ENCODE measurements around the gene KLHL21. TPM values are rescaled to one million over a fixed set of nuclear protein-coding genes. Genes with fewer than 3 reads are reported as not detected.
A peak's percentile ranks its signal among the peaks of the same experiment; 100 is the strongest.

Gene KLHL21
- total RNA-seq, 1 experiment from 2014 or later, result 17.6 TPM

DNA sequence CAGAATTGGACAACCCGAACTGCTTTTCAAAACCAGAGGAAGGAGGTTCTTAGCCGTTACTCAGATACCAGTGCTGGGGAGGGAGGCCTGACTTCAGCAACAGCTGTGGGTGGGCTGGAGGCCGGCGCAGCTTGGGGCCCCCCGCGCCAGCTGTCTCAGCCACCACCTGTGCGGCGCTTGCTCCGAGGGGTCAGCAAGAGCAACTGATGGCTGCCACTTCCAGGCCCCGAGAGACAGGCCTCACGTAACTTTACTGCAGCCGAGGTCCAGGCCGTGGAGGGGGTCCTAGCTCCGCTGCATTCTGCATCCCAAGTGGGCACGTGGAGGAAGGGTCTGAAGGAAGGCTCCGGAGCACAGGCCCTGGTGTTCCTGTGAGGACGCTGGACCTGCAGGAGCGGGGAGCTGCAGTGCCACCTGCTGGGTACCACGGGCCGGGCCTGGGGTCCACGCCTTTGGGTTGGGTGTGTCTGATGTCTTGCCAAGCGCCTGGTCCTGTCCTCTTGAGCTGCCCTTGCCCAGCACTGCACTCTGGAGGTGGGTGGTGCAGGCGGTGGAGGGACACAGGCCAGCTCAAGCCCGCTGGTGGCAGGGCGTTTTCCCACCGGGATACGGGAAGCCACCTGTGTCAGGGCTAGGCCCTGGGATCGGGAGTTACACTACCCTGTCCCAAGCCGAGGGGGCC, 31.8 kb upstream of the KLHL21 start:
- Mint-ChIP-seq H3K27me3 (ENCODE audit: low read depth) (no peaks in the 10 kb centered on the region), H3K4me3 (no peak overlapping the region), H3K4me1 (no peaks in the 10 kb centered on the region), H3K36me3 (peaks cover 58% of the 10 kb centered on the region), H3K9me3 (no peaks in the 10 kb centered on the region), H3K27ac (no peak overlapping the region)
- ChIA-PET POLR2A (interaction anchor here (0.9 to 1.1 kb wide), 2 partner anchors 11 to 32 kb away, joined by 3 read pairs; partner anchors contain the start of gene KLHL21), CTCF (interaction anchor here (0.6 to 1.9 kb wide), 18 partner anchors 10 to 396 kb away, joined by 3 to 8 read pairs (median 4); partner anchors contain the start of genes NOL9, TAS1R1, THAP3 and ZBTB48)
- peak; percentile 75 for DNase-seq (ENCODE audit: low spot score)
- TF ChIP-seq CREM (CRISPR knock-in tag; IDR thresholded peaks at IDR 0.05), result no peak
- no peak for TF ChIP-seq ETV6 (CRISPR knock-in tag; IDR thresholded peaks at IDR 0.05)
- TF ChIP-seq CBFB (CRISPR knock-in tag; IDR thresholded peaks at IDR 0.05; ENCODE audit: low read depth), result no peak
- TF ChIP-seq ZNF317 (CRISPR knock-in tag; IDR thresholded peaks at IDR 0.05; ENCODE audit: borderline replicate concordance, low read depth), result no peak
- TF ChIP-seq SP1 (CRISPR knock-in tag; conservative IDR thresholded peaks at IDR 0.05), result no peak
- TF ChIP-seq, protein P1, sequence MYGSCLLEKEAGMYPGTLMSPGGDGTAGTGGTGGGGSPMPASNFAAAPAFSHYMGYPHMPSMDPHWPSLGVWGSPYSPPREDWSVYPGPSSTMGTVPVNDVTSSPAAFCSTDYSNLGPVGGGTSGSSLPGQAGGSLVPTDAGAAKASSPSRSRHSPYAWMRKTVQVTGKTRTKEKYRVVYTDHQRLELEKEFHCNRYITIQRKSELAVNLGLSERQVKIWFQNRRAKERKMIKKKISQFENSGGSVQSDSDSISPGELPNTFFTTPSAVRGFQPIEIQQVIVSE (CRISPR knock-in tag; IDR thresholded peaks at IDR 0.05; ENCODE audit: borderline replicate concordance), result no peak
- TF ChIP-seq, protein P2, sequence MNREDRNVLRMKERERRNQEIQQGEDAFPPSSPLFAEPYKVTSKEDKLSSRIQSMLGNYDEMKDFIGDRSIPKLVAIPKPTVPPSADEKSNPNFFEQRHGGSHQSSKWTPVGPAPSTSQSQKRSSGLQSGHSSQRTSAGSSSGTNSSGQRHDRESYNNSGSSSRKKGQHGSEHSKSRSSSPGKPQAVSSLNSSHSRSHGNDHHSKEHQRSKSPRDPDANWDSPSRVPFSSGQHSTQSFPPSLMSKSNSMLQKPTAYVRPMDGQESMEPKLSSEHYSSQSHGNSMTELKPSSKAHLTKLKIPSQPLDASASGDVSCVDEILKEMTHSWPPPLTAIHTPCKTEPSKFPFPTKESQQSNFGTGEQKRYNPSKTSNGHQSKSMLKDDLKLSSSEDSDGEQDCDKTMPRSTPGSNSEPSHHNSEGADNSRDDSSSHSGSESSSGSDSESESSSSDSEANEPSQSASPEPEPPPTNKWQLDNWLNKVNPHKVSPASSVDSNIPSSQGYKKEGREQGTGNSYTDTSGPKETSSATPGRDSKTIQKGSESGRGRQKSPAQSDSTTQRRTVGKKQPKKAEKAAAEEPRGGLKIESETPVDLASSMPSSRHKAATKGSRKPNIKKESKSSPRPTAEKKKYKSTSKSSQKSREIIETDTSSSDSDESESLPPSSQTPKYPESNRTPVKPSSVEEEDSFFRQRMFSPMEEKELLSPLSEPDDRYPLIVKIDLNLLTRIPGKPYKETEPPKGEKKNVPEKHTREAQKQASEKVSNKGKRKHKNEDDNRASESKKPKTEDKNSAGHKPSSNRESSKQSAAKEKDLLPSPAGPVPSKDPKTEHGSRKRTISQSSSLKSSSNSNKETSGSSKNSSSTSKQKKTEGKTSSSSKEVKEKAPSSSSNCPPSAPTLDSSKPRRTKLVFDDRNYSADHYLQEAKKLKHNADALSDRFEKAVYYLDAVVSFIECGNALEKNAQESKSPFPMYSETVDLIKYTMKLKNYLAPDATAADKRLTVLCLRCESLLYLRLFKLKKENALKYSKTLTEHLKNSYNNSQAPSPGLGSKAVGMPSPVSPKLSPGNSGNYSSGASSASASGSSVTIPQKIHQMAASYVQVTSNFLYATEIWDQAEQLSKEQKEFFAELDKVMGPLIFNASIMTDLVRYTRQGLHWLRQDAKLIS (CRISPR knock-in tag; IDR thresholded peaks at IDR 0.05; ENCODE audit: borderline replicate concordance), result no peak
- TF ChIP-seq ZNF671 (CRISPR knock-in tag; IDR thresholded peaks at IDR 0.05), result no peak
- TF ChIP-seq, protein P3, sequence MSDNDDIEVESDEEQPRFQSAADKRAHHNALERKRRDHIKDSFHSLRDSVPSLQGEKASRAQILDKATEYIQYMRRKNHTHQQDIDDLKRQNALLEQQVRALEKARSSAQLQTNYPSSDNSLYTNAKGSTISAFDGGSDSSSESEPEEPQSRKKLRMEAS (CRISPR knock-in tag; IDR thresholded peaks at IDR 0.05), result no peak; the same call in 1 of the 2 replicates
- TF ChIP-seq ELF4 (CRISPR knock-in tag; IDR thresholded peaks at IDR 0.05; ENCODE audit: low read depth), result no peak
- no peak for TF ChIP-seq RORB (CRISPR knock-in tag; IDR thresholded peaks at IDR 0.05)
- no peak for TF ChIP-seq SMAD3 (CRISPR knock-in tag; IDR thresholded peaks at IDR 0.05; ENCODE audit: borderline replicate concordance)
- peak; percentile 79 for ATAC-seq

DNA sequence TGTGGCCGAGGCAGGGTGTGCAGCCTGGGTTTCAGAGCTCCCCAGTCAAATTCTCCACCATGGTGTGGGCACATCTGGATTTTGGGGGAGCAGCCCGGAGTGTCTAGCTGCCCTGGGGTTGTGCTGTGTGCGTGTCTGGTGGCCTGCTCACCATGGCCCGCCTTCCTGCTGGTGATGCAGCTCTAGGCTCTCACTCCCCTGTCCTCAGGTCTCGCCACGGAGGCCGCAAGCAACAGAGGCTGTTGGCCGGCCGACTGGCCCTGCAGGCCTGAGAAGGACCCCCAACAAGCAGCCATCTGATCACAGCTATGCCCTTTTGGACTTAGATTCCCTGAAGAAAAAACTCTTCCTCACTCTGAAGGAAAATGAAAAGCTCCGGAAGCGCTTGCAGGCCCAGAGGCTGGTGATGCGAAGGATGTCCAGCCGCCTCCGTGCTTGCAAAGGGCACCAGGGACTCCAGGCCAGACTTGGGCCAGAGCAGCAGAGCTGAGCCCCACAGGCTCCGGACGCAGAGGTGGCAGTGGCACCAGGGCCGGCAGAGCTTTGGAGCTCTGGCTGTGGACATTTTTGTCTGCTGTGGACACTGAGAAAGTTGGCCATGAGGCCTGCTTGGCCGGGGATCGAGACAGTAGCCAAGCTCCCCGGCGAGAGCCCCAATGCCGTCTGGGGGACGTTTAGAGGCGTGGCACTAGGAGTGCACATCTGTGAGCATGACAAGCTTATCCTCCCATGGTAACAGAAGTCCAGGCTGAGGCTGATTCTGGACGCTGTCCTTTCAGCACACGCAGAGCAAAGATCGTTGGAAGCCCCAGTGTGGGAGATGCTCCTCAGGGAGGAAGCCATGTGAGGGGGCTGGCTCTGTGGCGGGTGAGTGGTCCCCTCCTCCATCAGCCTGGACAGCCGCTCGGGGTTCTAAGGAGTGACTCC, 30.2 kb upstream of the KLHL21 start:
- CTCF ChIA-PET, result interaction anchor here (1.1 to 2.1 kb wide), 3 partner anchors 8 to 69 kb away, joined by 3 to 12 read pairs (median 4); partner anchors contain the start of genes DNAJC11 and THAP3
- TF ChIP-seq RORB (CRISPR knock-in tag; IDR thresholded peaks at IDR 0.05) (no peak), EMX1 (CRISPR knock-in tag; IDR thresholded peaks at IDR 0.05) (no peak), CREM (CRISPR knock-in tag; IDR thresholded peaks at IDR 0.05) (no peak), NR1H2 (CRISPR knock-in tag; IDR thresholded peaks at IDR 0.05) (no peak), IRF2 (CRISPR knock-in tag; IDR thresholded peaks at IDR 0.05; ENCODE audit: borderline replicate concordance, low read depth) (no peak), NFE2L1 (CRISPR knock-in tag; IDR thresholded peaks at IDR 0.05) (no peak)
- TF ChIP-seq, protein P4, sequence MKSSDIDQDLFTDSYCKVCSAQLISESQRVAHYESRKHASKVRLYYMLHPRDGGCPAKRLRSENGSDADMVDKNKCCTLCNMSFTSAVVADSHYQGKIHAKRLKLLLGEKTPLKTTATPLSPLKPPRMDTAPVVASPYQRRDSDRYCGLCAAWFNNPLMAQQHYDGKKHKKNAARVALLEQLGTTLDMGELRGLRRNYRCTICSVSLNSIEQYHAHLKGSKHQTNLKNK (CRISPR knock-in tag; IDR thresholded peaks at IDR 0.05), result no peak
- TF ChIP-seq, protein P5, sequence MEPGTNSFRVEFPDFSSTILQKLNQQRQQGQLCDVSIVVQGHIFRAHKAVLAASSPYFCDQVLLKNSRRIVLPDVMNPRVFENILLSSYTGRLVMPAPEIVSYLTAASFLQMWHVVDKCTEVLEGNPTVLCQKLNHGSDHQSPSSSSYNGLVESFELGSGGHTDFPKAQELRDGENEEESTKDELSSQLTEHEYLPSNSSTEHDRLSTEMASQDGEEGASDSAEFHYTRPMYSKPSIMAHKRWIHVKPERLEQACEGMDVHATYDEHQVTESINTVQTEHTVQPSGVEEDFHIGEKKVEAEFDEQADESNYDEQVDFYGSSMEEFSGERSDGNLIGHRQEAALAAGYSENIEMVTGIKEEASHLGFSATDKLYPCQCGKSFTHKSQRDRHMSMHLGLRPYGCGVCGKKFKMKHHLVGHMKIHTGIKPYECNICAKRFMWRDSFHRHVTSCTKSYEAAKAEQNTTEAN (CRISPR knock-in tag; IDR thresholded peaks at IDR 0.05), result no peak
- TF ChIP-seq, protein P6, sequence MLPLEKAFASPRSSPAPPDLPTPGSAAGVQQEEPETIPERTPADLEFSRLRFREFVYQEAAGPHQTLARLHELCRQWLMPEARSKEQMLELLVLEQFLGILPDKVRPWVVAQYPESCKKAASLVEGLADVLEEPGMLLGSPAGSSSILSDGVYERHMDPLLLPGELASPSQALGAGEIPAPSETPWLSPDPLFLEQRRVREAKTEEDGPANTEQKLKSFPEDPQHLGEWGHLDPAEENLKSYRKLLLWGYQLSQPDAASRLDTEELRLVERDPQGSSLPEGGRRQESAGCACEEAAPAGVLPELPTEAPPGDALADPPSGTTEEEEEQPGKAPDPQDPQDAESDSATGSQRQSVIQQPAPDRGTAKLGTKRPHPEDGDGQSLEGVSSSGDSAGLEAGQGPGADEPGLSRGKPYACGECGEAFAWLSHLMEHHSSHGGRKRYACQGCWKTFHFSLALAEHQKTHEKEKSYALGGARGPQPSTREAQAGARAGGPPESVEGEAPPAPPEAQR (CRISPR knock-in tag; IDR thresholded peaks at IDR 0.05), result no peak
- TF ChIP-seq, protein P7, sequence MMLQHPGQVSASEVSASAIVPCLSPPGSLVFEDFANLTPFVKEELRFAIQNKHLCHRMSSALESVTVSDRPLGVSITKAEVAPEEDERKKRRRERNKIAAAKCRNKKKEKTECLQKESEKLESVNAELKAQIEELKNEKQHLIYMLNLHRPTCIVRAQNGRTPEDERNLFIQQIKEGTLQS (CRISPR knock-in tag; conservative IDR thresholded peaks at IDR 0.05), result no peak
- Mint-ChIP-seq H3K27ac (0 out of 2 replicates have a peak overlapping the region, but pooled peaks have one; percentile 19), H3K27me3 (ENCODE audit: low read depth) (no peaks in the 10 kb centered on the region), H3K36me3 (peaks cover 54% of the 10 kb centered on the region), H3K9me3 (no peaks in the 10 kb centered on the region), H3K4me3 (no peak overlapping the region), H3K4me1 (no peaks in the 10 kb centered on the region)
- POLR2A ChIA-PET, result interaction anchor here (0.8 kb wide), 1 partner anchor 13 kb away, joined by 3 read pairs; no protein-coding TSS in a partner anchor
- DNase-seq (ENCODE audit: low spot score) (no peak), ATAC-seq (no peak)

All from WTC11 (cell line).